Measurements from ENCODE around the gene RIPK3. TPM values are rescaled to one million over a fixed set of nuclear protein-coding genes. Genes with fewer than 3 reads are reported as not detected.
A peak's percentile ranks its signal among the peaks of the same experiment; 100 is the strongest.

RIPK3 gene
- total and polyA plus RNA-seq, 4 donors = 1.0 to 2.9 (median 1.9) TPM

DNA sequence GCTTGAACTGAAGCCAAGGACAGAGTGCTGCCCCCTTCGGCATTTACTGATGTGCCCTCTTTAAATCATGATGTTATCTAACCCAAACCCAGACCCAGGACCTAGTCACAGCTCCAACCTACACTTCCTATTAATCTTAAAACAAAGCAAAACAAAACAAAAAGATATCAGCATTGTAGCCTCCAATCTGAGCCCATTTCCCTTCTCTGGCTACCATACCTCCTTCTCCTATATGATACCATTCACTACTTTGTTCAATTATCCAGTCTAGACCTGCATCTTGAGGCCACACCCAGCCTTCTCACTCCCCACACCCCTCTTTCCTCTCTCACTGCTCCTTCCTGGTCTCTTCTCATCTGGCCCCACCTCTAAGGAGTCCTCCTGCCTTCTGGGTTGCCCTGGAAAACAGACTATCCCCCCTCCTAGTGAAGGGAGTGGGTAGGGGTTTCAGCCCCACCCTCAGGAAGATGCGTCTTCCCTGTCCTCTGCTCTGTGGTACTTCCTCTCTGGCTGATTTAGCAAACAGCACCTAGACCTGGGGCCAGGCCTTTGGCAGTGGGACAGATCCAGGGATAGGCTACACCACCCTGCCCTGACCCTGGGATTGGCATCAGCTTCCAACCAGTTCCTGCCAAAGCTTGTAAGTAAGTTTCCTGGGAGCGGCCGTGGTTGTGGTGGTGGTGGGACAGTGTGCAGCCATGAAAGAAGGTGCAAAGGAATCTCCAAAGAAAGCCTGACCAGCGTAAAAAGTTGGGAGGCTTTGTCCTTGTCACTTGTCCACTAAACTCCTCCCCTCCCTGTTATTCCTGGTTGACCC, 25.2 kb downstream of the RIPK3 start:
- peaks cover 16 to 33% (median 23%) of the 10 kb centered on the region in 4 donors for H3K4me1 ChIP-seq (ENCODE audit: control insufficient read depth in 4 of 4, insufficient read depth in 4 of 4, low read length in 3 of 4)

More for the DNA sequence above, 25.2 kb downstream of the RIPK3 start:
- H3K9me3 ChIP-seq (ENCODE audit: control insufficient read depth in 4 of 4, low read length in 3 of 4) = no peaks in the 10 kb centered on the region
- TF ChIP-seq JUND (IDR thresholded peaks at IDR 0.05) (no peak), FOXA2 (IDR thresholded peaks at IDR 0.05) (no peak), RAD21 (IDR thresholded peaks at IDR 0.05) (no peak), FOXA1 (IDR thresholded peaks at IDR 0.05) (no peak), RXRA (IDR thresholded peaks at IDR 0.05) (no peak), SP1 (IDR thresholded peaks at IDR 0.05) (no peak), TAF1 (conservative IDR thresholded peaks at IDR 0.05) (no peak), HNF4G (IDR thresholded peaks at IDR 0.05) (no peak), EGR1 (IDR thresholded peaks at IDR 0.05; ENCODE audit: low read depth in 2 of 2) (no peak), ZBTB33 (IDR thresholded peaks at IDR 0.05) (no peak), YY1 (IDR thresholded peaks at IDR 0.05) (no peak), CTCF (IDR thresholded peaks at IDR 0.05; ENCODE audit: low read depth, low read length, missing input control) (no peak), GABPA (IDR thresholded peaks at IDR 0.05 in 1 of 2, conservative IDR thresholded peaks at IDR 0.05 in 1 of 2) (no peak), MAX (IDR thresholded peaks at IDR 0.05) (no peak), HNF4A (conservative IDR thresholded peaks at IDR 0.05) (no peak), NR2F2 (IDR thresholded peaks at IDR 0.05) (no peak)
- TF ChIP-seq, protein P1, sequence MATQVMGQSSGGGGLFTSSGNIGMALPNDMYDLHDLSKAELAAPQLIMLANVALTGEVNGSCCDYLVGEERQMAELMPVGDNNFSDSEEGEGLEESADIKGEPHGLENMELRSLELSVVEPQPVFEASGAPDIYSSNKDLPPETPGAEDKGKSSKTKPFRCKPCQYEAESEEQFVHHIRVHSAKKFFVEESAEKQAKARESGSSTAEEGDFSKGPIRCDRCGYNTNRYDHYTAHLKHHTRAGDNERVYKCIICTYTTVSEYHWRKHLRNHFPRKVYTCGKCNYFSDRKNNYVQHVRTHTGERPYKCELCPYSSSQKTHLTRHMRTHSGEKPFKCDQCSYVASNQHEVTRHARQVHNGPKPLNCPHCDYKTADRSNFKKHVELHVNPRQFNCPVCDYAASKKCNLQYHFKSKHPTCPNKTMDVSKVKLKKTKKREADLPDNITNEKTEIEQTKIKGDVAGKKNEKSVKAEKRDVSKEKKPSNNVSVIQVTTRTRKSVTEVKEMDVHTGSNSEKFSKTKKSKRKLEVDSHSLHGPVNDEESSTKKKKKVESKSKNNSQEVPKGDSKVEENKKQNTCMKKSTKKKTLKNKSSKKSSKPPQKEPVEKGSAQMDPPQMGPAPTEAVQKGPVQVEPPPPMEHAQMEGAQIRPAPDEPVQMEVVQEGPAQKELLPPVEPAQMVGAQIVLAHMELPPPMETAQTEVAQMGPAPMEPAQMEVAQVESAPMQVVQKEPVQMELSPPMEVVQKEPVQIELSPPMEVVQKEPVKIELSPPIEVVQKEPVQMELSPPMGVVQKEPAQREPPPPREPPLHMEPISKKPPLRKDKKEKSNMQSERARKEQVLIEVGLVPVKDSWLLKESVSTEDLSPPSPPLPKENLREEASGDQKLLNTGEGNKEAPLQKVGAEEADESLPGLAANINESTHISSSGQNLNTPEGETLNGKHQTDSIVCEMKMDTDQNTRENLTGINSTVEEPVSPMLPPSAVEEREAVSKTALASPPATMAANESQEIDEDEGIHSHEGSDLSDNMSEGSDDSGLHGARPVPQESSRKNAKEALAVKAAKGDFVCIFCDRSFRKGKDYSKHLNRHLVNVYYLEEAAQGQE (IDR thresholded peaks at IDR 0.05) = no peak
- TF ChIP-seq, protein P2, sequence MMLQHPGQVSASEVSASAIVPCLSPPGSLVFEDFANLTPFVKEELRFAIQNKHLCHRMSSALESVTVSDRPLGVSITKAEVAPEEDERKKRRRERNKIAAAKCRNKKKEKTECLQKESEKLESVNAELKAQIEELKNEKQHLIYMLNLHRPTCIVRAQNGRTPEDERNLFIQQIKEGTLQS (IDR thresholded peaks at IDR 0.05) = no peak
- no peak overlapping the region for H3K4me3 ChIP-seq (ENCODE audit: low read depth in 1 of 3, low read length in 3 of 3)
- H3K9ac ChIP-seq (ENCODE audit: low read depth in 1 of 2, low read length in 2 of 2) = no peak overlapping the region
- H3K36me3 ChIP-seq (ENCODE audit: control insufficient read depth in 4 of 4, insufficient read depth in 3 of 4, low read depth in 1 of 4, low read length in 3 of 4) = no peaks in the 10 kb centered on the region
- DNase-seq (ENCODE audit: low spot score) = no peak
- 63% methylated on average over 5 of the region's 5 CpGs for WGBS
- no peaks in the 10 kb centered on the region for H3K27me3 ChIP-seq (ENCODE audit: control insufficient read depth in 4 of 4, insufficient read depth in 4 of 4, low read length in 3 of 4)
- peak overlapping the region; percentile 15 to 48 for H3K27ac ChIP-seq (ENCODE audit: low read depth in 1 of 2, low read length in 2 of 2)

Data from liver (tissue), 9 donors.